HG02938 (cell line): ENCODE data around the gene TEX261.
"Not testable (repeated sequence)": the region's sequence is repeated elsewhere in the genome, so short reads cannot be mapped to it uniquely, and the experiment has no call there.

ENCODE experiments used
- ATAC-seq: cut with Tn5 transposase; IDR thresholded peaks from one replicate; pipeline ENCODE4 v1.9.1; 2021; ENCODE audit warnings: mild to moderate bottlenecking, moderate library complexity; ENCODE audit not compliant: unreplicated experiment

The TEX261 gene

DNA sequence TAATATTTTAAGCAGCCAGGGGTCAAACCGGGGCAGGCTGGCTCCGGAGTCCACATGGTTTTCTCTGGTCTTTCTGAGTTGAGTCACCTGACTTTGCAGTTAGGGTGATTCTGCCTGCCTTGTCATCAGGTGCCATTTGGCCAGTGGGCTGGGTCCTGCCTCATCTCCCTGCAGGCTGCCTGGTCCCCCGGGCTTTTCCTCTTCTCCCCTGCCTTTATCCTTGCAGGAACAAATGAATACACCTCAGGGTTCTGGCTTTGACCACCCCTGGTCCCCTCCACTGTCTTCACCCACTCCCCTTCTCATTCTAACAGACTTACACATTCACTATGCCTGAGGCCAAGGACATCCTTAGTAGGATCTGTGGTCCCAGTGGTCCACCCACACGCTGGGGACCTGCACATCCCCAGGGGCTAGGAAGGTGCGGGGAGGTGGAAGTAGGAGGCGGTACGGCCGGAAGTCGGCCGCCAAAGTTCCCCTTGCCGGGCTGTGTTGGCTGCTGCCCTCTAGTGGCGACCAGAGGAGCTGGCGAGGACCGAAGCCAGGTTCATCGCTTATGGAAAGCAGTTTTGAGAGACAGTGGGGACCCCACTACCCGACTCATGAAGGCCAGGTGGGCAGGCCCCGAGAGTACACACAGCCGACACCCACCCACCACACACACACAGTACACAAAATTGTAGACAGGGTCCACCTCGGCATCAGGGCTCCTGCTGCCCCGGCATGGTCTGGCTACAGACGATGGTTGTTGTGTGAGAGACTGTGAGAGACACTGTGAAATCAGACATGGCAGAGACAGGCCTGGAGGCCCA is 6.3 kb upstream of the TEX261 start:
- peak; percentile 91 for ATAC-seq

DNA sequence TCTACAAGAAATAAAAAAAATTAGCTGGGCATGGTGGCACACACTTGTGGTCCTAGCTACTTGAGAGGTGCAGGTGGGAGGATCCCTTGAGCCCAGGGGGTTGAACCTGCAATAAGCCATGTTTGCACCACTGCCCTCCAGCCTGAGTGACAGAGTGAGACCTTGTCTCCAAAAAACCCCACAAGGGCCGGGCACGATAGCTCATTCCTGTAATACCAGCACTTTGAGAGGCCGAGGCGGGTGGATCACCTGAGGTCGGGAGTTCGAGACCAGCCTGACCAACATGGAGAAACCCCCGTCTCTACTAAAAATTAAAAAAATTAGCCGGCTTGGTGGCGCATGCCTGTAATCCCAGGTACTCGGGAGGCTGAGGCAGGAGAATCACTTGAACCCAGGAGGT is 5.3 kb upstream of the TEX261 start:
- not testable (repeated sequence) for ATAC-seq

DNA sequence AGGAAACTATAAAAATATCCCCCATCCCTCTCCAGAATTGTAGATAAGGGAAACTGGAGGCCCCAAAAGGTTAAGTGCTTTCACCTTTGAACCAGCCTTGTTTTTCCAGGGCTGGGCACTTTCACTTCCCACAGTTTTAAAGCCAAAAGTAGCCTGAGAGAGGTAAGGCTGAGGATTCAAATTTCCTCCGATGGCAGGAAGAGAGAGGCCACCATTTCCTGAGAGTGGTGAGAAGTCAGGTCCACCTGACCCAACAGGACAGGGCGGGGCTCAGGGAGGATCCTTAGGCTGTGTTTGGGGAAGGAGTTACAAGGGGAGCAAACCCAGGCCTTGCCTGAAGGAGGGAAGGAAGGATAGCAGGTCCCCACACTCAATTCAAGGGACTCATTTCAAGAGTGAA is 4.7 kb upstream of the TEX261 start:
- no peak for ATAC-seq

DNA sequence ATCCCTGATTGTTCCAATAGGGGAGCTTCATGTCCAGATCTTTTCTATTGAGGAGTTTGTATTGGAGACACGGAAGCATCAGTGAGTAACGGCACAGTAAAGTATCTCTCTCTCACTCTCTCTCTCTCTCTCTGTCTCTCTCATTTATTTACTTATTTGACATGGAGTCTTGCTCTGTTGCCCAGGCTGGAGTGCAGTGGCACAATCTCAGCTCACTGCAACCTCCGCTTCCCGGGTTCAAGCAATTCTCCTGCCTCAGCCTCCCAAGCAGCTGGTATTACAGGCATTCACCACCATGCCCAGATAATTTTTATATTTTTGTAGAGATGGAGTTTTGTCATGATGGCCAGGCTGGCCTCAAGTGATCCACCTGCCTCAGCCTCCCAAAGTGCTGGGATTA is 4.2 kb upstream of the TEX261 start:
- ATAC-seq, result not testable (repeated sequence)

DNA sequence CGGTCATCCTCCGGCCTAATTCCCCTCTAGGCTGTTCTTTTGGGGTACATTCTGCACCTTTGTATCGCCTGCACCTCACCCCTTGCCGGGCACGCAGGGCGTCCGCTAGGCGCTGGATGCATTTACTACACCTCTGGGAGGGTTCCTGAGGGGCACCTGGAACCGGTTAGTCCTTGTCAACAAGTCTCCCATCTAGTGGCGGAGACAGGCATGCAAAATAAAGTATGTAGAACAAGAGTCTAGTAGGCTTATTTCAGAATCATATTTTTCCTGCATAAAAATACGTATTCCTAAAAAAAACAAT is 705 bp upstream of the TEX261 start:
- peak; percentile 43 for ATAC-seq

DNA sequence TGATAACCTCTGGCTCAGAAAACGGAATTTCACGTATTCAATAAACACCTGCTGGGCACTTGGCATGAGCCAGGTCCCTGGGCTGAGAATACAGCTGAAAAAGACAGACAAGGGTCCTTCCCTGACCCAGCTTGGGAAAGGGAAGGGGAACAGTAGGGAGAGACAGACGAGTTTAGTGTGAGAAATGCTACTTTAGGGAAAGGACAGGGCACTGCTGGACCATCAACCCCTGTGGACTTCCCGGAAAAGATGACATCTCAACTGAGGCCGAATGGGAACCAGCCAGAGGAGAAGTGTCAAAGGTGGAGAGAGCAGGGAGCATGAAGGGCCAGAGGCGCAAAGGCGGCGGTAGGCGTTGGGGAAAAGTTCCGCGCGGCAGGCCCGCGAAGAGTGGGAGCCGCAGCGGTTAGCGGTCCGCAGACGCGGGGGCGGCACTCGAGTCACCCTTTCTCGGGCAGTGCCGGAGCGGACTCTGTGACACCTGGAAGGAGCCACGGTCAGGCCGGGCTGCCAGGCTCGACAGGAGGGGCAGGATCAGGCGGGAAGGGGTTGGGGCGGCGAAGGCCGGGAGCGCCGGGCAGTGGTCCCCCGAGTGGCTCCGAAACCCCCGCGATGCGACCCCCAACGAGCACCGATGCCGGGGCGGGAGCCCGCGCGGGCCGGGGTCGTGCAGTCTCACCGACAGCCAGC is 519 bp downstream of the TEX261 start:
- ATAC-seq, result peak; percentile 30

DNA sequence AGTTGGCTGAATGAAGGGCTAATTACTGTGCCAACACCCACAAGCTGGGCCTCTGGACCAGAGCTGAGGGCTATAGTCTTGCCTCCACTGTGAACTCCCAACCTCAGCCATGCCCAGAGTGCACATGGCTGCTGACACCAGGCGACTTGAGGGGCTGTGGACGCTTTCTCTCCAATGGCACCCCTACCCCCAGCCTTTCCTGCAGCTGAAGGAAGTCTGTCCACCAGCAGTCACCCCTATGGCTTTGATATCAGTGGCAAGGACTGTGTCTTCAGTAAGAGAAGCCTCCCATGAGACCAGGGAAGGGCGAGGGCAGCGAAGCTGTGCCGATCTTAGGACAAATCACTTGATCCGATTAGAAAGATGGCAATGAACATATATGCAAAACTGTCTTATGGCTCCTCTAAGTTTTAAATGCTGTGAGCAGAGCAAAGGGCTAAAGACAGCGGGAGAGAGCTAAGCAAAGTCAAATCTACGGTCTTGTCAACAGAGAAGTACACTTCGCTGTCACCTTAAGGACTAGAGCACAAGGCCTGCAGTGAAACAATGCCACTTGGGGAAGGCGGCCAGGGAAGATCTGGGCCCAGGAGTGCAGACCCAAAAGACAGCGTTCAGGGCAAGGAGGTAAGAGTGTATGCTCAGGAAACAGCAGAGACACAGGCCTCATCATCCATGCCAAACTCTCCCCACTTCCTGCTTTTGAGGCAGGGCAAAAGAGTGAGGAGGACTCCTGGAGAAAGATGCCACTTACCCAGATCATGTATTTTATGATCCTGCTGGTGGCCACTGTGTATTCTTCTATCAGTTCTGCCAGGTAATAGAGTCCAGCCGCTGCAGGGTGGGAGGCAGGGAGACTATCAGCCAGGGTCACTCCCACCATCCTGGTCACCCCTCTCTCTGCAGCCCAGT is 1.5 kb downstream of the TEX261 start:
- ATAC-seq, result no peak

DNA sequence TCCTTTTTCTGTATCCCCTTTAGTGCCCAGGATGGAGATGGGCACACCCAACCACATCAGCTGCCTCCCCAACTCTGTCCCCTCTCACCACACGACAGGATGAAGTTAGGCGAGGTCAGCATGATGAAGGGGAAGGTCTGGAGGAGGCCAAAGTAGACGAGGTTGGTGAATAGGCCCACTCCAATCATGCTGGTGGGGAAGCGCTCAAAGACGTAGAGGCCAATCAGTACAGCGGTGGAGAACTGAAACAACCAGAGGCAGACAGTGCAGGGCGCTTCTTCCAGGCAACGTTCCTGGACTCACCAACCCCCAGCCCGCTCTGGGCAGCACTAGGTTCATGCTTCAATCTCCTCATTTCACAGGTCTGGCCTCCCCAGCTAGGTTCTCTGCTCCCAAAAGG is 2.9 kb downstream of the TEX261 start:
- ATAC-seq, result no peak

DNA sequence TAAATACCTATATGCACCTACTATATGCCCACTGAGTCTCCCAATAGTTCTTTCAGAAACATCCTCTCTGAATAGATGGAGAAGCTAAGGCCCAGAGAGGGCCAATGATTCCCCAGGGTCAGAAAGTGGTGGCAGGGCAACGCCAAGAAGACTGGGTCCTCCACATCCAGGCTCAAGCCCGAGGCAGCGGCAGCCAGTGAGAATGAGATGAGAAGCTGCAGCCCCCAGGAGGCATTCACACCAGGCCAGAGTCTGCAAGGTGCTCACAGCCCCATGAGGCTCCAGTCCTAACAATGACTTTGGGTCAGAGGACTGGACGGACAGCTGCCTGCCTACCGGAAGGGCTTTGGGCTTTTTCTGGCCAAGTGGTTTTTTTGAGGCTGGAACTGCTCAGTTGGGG is 3.5 kb downstream of the TEX261 start:
- ATAC-seq, result no peak

DNA sequence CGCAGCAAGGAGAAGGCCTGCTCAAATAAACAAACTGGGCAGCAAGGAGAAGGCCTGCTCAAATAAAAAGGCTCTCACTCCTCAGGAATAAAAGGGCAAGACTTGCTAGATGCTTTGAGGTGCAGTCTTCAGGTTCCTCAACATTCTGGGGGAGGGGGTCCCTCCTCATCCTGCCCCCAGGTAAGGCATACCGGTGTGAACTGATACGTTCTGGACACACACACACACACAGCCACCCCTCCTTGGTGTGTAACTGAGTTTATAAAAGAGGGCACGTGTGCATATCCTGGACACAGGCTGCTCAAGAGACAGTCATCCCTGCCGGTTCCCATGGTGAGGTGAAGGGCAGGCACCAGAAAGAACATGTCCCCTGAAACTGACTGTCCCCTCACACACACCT is 4.5 kb downstream of the TEX261 start:
- no peak for ATAC-seq

DNA sequence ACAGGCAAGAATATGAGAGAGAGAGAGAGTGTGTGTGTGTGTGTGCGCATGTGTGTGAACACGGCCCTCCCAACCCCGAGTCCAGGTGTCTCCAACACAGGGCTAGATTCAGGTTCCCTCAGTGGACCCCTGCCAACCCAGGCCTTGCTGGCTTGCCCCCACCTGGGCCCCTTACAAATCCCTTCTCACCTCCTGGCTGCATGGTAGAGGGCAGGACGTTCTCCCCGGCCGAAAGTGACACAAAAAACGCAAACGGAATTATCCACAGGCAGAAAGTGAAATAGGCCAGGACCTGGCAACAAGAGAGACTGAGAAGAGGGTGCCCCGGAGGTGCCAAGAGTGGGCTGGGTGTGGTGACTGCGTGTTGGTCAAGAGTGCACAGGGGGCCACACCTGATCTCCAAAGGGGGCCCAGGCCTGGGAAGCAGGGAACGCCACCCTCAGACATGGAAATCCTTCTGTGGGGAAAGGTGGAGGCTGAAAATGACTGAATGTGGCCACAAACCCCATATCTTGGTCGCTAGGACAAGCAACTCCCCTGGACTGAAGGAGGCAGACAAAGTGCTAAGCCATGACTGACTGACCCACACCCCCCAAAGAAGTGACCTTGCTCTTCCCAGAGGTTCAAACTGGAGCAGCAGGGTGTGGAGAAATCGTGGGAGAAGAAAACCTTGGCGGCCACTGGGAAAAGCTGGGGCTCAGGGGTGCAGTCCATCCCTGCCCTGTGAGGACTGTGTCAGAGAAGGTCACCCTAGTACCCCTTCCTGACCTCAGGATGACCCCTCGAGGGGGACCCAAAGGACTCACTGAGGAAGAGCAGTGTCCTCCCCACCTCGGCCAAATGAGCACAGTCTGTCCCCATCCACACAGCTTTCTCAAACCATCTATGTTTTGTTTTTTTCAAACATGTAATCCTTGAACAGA is 5.7 kb downstream of the TEX261 start:
- ATAC-seq, result no peak

DNA sequence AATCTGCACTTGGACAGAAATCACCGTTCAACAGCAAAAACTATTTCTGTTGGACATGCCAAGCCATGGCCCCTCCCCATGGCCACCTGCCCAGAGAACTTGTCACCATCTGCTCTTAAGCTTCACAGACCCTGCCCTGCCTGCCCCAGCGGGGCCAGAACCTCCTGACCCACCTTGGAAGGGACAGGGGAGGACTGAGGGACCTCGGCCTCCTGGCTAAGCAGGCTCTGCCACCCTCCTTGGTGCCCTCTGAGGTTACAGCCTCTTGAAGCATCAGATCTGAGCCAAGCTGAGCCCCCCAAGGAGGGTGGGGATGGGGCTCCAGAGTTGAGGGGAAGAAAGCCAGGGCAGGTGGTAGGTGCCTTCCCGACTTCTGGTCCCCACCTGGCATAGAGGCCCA is 6.5 kb downstream of the TEX261 start:
- ATAC-seq, result no peak

DNA sequence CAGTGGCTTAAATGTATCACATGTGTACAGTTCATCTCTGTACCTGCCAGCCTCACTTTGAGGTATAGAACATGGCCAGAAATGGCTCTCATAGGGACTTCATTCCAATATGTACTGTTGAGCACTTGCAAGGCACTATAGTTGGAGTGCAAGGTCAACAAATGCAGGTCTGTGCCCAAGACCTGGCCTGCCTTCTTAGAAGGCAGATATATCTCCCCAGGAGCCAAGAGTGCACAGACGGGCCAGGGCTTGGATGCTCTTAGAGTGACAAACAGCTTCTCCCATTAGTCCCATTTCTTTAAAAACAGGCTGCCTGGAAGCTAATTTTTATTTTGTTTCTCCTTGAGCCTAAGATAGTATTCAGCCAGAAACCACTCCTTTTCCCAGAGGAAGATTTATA is 7.3 kb downstream of the TEX261 start:
- ATAC-seq, result no peak

DNA sequence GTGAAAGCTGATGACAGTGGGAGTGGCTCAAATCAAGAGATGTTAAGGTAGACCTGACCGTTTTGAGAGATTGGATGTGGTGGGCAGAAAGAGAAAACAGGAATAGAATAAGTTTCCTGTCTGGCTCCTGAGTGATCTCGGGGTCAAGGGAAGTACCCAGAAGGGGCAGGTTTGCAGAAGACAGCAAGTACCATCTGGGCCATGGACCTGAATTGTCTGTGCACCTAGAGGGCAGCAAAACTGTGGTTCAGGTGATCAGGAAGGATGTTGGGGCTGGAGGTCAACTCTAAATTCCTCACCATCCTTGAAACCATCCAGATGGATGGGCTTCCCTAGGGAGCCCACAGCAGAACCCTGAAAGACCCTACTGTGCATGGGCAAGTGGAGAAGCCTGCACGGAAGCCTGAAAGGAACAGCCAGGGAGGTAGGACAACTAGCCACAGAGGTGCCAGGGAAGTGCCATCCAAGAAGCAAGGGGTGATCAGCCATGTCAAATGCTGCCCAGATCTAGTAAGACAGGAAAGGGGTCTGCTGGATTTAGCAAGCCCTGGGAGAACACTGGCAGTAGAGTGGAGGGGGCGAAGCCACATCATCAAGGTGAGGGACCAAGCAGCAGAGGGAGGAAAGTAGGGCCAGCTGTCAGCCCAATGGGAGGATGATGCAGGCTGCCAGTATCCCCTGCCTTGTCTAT is 8.0 kb downstream of the TEX261 start:
- no peak for ATAC-seq

DNA sequence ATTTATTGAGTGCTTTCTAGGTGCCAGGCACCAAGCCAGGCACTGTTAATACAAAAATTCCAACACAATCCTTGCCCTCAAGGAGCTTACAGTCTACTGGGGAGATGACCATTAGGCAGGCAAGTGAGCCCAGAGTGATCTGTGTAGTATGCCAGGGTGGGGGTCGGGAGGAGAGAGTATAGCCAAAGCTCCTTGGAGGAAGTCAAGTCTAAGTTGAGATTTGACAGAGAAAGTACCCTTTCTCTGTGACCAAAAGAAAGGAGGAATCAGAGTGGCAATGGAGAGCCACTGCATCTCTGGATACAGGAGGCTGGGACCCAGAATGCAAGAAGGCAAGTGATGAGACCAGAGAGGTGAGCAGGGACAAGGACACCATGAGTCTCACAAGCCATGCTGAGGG is 8.7 kb downstream of the TEX261 start:
- ATAC-seq, result no peak

DNA sequence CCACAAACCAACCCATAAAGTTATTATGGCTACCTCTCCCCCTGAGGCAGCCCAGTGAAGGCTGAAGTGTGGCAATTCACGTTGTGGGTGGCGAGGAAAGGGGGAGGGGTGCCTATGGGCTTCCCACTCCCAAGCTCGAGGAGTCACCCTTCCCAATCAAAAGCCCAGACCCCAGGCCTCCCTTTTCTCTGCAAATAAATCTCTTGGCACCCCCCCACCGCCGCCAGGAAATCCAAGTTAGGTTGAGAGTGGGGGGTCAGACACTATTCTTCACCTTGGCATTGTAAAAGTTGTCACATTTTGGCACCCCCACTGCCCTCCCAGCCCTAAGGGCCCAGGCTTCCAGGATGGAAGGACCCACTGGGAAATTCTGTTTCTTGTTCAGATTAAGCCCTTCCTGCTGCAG is 9.4 kb downstream of the TEX261 start:
- ATAC-seq, result no peak

DNA sequence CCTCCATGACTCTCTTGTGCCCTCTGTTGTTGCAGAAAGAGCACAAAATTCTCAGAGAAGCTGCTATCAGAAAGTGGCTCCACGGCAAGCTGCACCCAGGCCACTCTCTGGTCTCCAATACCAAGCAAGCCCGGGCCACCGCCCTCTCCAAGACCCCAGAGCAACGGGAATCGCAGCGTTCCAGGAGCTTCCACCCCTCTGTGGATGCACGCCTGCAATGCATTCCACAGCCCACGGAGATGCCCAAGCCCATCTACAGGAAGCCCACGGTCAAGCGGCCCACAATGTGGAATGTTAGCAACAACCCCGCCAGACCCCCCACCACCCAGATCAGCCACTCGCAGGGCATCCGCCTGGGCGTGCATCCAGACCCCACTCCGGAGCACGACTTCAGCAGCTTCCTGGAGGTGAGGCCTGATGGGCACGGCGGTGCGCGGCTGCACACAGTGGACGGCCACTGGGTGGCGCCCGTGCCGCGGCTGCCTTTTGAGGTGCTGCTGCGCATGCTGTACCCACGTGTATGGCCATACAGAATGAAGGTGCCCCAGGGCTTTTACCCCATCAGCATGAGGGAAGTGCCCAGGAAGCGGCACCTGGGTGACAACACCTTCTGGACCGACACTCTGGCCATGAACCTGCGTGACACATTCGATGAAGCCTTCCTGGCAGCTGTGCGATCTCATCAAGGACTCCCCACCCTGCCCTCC is 9.9 kb downstream of the TEX261 start:
- ATAC-seq, result peak; percentile 97

DNA sequence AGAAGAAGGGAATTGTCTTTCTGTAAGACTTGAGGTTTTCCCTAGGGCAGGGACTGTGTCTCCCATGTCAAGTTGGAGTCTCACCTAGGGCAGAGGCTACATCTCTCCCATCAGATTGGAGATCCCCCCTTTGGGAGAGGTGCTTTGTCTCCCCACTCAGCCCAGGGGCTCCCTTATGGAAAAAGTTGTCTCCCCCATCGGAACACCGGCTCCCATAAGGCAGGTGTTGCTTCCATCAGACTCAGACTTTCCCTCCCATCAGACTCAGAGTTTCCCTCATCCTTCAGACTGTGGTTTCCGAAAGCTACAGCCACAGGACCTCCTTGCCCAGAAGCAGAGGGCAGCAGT is 10.5 kb downstream of the TEX261 start:
- no peak for ATAC-seq

DNA sequence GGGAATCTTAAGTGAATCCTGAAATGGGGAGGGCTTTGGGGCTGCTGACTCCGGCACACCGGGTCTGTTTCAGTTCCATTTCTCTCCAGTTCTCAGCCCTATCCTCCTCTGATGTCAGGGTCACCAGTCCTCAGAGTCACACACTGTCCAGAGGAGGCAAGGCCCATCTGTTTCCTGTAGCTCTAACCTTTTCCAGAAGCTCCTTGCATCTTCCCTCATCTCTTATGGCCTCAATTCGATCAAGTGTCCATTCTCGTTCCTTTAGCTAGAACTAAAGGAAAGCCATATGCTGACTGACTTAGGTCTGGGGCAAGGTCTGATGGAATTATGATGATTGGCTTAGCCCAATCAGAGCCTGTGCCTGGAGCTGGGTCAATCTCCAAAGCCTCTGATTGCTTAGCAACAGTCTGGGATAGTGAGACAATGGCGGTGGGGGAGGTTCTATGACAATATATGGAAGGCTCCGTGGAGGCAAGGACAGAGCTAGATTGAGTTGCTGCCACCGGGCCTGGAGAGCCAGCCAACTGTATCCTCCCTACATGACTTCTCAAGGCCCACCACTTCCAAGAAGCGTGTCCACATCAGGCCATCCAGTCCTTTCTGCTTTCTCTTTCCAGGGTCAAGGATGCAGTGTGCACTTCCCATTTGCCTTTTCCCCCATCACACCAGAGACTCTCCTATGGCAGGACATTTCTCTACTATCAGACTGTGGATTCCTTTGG is 11.0 kb downstream of the TEX261 start:
- ATAC-seq, result no peak
